Measurements from ENCODE around the gene SLTM.

Gene SLTM

DNA sequence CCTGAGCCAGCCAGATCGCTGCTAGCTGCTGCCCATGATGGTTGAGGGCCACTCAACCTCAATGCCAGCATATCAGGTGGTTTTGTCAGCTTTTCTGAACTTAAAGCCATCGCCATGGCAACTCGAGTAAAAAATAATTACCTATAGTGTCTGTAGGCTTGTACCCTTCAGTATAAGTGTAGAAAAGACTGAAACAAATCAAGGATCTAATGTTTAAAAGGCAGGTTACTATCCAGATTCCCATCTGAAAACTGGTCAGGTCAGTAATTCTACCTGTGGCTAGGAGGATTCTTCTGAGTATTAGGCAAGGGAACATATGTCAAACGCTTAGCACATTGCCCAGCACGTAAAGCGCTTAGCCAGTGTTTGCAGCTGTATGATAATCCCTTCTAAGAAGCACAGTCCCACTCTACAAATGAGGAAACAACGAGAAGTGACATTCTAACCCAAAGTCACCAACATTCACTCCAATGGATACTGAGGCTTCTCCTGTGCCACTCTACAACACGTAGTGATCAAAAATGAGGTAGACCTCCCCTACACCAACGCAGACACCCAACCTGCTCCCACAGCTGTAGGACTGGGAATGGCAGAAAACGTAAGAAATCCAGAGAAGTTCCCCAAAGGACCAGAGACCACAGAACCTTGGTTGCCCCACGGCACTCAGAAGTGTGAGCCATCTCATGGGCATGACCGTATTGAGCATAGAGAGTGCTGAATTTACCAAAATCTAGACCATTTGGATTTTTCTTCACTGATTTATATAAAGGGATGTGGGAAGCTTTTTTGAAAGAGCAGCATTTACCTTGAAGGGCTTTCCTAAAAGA, 55.3 kb downstream of the SLTM start:
- no peak for DNase-seq (ENCODE audit: low read depth)
- TF ChIP-seq, protein P1, sequence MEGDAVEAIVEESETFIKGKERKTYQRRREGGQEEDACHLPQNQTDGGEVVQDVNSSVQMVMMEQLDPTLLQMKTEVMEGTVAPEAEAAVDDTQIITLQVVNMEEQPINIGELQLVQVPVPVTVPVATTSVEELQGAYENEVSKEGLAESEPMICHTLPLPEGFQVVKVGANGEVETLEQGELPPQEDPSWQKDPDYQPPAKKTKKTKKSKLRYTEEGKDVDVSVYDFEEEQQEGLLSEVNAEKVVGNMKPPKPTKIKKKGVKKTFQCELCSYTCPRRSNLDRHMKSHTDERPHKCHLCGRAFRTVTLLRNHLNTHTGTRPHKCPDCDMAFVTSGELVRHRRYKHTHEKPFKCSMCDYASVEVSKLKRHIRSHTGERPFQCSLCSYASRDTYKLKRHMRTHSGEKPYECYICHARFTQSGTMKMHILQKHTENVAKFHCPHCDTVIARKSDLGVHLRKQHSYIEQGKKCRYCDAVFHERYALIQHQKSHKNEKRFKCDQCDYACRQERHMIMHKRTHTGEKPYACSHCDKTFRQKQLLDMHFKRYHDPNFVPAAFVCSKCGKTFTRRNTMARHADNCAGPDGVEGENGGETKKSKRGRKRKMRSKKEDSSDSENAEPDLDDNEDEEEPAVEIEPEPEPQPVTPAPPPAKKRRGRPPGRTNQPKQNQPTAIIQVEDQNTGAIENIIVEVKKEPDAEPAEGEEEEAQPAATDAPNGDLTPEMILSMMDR (conservative IDR thresholded peaks at IDR 0.05; ENCODE audit: control insufficient read depth, insufficient read depth, low read depth, low read length), result no peak
- H3K4me3 ChIP-seq (ENCODE audit: control insufficient read depth, low read depth, low read length), result no peak overlapping the region

DNA sequence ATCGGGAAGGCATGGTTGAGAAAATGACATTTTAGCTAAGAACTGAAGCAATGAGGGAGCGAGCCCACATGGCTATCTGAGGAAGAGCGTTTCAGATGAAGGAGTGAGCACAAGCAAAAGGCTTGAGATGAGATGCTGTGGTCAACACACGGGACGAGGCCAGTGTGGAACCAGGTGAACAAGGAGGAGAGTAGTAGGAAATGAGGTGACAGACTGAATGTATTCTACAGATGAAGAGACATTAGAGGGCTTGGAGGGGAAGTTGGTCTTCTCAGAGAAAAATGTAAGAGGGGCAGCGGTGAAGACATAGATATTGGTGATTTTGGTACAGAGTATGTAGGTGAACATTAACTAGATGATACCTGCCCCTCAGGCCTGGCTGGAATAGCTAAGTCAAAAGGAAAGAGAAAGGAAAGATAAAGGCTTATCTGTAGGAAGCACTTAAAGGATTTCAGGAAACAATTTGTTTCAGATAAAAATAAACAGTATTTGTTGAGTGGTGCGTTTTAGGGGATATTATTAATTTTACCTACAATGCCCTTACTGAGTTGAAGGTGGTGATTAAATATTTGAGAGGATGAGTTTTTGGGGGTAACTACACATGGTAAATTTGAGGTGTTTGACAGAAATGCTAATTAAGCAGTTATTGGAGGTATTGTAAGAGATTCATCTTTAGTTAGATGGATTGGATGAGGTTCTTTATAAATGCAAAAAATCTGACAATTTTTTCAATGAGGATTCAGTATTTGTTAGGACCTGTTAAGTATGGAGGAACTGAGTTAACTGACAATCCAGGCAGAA, 57.0 kb downstream of the SLTM start:
- TF ChIP-seq, protein P1 (conservative IDR thresholded peaks at IDR 0.05; ENCODE audit: control insufficient read depth, insufficient read depth, low read depth, low read length), result no peak
- H3K4me3 ChIP-seq (ENCODE audit: control insufficient read depth, low read depth, low read length), result no peak overlapping the region
- no peak for DNase-seq (ENCODE audit: low read depth)

DNA sequence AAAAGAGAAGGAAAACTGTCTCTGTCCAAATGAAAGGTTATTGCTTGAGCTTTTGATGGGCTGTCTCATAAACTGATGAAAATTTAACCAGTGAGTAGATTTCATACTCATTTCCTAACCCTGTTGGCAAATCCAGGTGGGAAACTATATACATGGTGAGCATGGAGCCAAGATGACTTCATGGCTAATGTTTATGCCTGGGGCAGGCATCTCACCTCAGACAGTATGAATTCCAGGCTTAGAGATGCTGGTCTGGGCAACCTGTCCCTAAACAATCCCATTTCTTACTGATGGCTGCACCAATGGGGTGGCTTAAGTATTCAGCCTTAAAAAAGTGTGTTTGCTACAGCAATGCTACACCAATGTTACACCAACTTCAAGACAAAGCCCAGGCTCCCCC, 58.1 kb downstream of the SLTM start:
- TF ChIP-seq, protein P1 (conservative IDR thresholded peaks at IDR 0.05; ENCODE audit: control insufficient read depth, insufficient read depth, low read depth, low read length), result no peak
- no peak overlapping the region for H3K4me3 ChIP-seq (ENCODE audit: control insufficient read depth, low read depth, low read length)
- no peak for DNase-seq (ENCODE audit: low read depth)

DNA sequence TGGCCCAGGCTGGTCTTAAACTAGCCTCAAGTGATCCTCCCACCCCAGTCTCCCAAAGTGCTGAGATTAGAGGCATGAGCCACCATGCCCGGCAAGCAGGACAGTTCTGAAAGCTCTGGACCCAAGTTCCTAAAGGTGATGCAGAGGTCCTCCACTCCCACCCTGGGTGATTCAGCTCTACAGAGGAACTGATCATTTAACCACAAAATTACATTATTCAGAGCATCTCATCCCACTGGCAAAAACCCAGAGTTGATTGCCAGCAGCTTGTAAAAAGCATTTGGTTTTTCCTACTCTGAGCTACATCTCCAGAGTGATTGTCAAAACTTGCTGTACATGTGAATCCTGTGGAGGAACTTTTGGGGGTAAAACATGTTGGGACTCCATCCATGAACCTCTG, 60.2 kb downstream of the SLTM start:
- DNase-seq (ENCODE audit: low read depth), result peak; percentile 93
- H3K4me3 ChIP-seq (ENCODE audit: control insufficient read depth, low read depth, low read length), result no peak overlapping the region
- TF ChIP-seq, protein P1 (conservative IDR thresholded peaks at IDR 0.05; ENCODE audit: control insufficient read depth, insufficient read depth, low read depth, low read length), result no peak

DNA sequence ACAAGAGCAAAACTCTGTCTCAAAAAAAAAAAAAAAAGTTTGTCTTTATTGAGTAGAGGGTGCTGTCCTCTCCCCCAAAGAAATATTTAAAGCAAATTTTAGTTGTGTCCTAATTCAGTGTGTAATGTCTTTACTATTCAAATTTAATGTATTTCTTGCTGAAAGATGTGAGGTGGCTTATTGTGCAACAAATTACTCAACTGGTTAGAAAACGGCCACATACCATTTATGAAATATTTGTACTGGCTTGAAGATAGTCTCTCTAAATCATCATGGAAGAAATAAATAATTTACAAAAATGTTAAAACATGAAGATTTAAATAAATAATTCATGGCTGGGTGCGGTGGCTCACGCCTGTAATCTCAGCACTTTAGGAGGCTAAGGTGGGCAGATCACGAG, 63.0 kb downstream of the SLTM start:
- H3K4me3 ChIP-seq (ENCODE audit: control insufficient read depth, low read depth, low read length), result no peak overlapping the region
- DNase-seq (ENCODE audit: low read depth), result peak; percentile 70
- TF ChIP-seq, protein P1 (conservative IDR thresholded peaks at IDR 0.05; ENCODE audit: control insufficient read depth, insufficient read depth, low read depth, low read length), result no peak

DNA sequence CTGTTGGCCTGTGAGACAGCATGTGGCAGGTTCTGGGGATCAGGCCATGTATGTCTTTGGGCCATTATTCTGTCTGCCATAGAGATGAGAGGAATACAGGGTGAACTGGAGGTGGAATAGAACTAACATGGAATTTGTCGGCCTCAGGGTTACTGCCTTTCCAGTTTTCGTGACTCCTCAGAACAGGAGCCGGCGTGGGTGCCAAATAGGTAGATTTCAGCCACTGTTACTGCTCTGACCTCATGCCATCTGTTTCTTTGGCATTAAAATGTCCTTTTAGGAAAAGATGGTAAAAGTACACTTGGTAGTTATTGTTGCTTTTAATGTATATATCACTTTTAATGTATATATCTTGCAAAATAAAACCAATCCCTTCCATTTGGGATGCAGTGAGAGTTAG, 65.6 kb downstream of the SLTM start:
- TF ChIP-seq, protein P1 (conservative IDR thresholded peaks at IDR 0.05; ENCODE audit: control insufficient read depth, insufficient read depth, low read depth, low read length), result no peak
- DNase-seq (ENCODE audit: low read depth), result no peak
- H3K4me3 ChIP-seq (ENCODE audit: control insufficient read depth, low read depth, low read length), result no peak overlapping the region

Measured in fibroblast of mammary gland (primary cell).